Stimulated activated CD8-positive, alpha-beta memory T cell treated with anti-CD3 and anti-CD28 coated beads, Interleukin-4, amount 100 ng/mL, for 24 hours (primary cell): ENCODE results near the gene ADAMTS6.

ENCODE experiments used
- DNase-seq: peaks from one replicate; pipeline ENCODE4 v3.0.0-alpha.2; 2020; ENCODE audit warnings: low read depth

Gene ADAMTS6

GRCh38 chr5:65103756-65104440, 377.8 kb downstream of the ADAMTS6 start:
- no peak for DNase-seq

- DNase-seq = peak; percentile 26
Observed at GRCh38 chr5:65102976-65103711, 378.6 kb downstream of the ADAMTS6 start.

GRCh38 chr5:65102371-65102975, 379.2 kb downstream of the ADAMTS6 start:
- no peak for DNase-seq

GRCh38 chr5:65101632-65102100, 380.1 kb downstream of the ADAMTS6 start:
- DNase-seq = no peak

- DNase-seq = no peak
Observed at GRCh38 chr5:65100911-65101631, 380.6 kb downstream of the ADAMTS6 start.
